HG03196 (cell line): ENCODE data around the gene PRAMEF11.
"Not testable (repeated sequence)": the region's sequence is repeated elsewhere in the genome, so short reads cannot be mapped to it uniquely, and the experiment has no call there.

Experiments
- ATAC-seq: cut with Tn5 transposase; IDR thresholded peaks from one replicate; pipeline ENCODE4 v1.9.1; 2021; ENCODE audit not compliant: unreplicated experiment

Gene PRAMEF11

DNA sequence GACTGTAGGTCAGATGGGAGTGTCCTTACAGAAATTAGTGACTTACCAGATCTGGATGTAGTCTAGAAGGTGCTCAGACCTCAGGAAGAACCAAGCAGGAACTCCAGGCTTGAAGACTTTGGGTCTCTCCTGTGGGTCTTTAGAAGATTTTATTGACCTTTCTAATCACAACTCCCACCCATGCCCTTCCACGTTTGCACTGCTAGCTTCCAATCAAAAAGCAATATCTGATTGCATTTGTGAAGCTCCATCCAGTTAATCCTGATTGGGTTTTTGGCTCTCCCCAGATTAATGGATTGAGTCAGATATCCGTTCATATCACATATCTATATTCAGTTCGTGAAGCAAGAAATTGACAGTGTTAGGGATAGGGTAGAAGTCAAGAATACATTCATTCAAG is at the start of gene PRAMEF11:
Gene PRAMEF11 (minus strand): TSS at position 101 of the 400 bp plus-strand sequence. CDS start 2,621 bp downstream, outside the sequence.
- not testable (repeated sequence) for ATAC-seq

DNA sequence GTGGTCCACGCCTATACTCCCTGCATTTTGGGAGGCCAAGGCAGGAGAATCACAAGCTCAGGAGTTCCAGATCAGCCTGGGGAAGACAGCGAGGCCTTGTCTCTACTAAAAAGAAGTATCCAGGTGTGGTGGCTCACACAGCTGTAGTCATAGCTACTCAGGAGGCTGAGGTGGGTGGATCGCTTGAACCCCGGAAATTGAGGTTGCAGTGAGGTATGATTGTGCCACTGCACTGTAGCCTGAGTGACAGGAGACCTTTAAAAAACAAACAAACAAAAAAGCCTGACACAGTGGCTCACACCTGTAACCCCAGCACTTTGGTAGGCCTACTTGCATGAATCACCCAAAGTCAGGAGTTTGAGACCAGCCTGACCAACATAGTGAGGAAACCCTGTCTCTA is 47.2 kb upstream of the PRAMEF11 start:
- not testable (repeated sequence) for ATAC-seq

GRCh38 chr1:12863131-12863880 is 32.1 kb upstream of the PRAMEF11 start:
- ATAC-seq: not testable (repeated sequence)

GRCh38 chr1:12856786-12857185 is 25.6 kb upstream of the PRAMEF11 start, which contains the start of gene PRAMEF2:
PRAMEF2 (plus strand) TSS chr1:12857086; CDS start chr1:12859010, 1,924 bp downstream.
- not testable (repeated sequence) for ATAC-seq

DNA sequence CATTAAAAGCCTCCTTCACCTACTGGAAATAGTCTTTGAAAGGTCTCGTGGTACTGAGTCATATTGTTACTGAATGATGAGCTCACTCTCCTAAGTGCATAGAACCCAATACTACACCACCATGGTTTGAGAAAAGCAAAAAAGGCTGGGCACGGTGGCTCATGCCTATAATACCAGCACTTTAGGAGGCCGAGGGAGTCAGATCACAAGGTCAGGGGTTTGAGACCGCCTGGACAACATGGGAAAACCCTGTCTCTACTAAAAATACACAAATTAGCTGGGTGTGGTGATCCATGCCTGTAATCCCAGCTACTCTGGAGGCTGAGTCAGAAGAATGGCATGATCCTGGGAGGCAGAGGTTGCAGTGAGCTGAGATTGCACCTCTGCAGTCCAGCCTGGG is 20.6 kb upstream of the PRAMEF11 start:
- ATAC-seq: no peak

- ATAC-seq: not testable (repeated sequence)
These were observed 17.4 kb upstream of the PRAMEF11 start, which contains the start of gene HNRNPCL1 for GRCh38 chr1:12848620-12849019. HNRNPCL1 (minus strand) TSS chr1:12848720; CDS start chr1:12848289, 431 bp downstream.

- ATAC-seq: not testable (repeated sequence)
These were observed 2.0 kb upstream of the PRAMEF11 start for GRCh38 chr1:12833251-12833650.

- ATAC-seq: not testable (repeated sequence)
These were observed 12.1 kb downstream of the PRAMEF11 start for GRCh38 chr1:12819061-12819460.

- no peak for ATAC-seq
These were observed 19.8 kb downstream of the PRAMEF11 start for GRCh38 chr1:12811409-12811784.

GRCh38 chr1:12810691-12811408 is 20.4 kb downstream of the PRAMEF11 start:
- no peak for ATAC-seq

- no peak for ATAC-seq
These were observed 21.3 kb downstream of the PRAMEF11 start for GRCh38 chr1:12809933-12810332.

DNA sequence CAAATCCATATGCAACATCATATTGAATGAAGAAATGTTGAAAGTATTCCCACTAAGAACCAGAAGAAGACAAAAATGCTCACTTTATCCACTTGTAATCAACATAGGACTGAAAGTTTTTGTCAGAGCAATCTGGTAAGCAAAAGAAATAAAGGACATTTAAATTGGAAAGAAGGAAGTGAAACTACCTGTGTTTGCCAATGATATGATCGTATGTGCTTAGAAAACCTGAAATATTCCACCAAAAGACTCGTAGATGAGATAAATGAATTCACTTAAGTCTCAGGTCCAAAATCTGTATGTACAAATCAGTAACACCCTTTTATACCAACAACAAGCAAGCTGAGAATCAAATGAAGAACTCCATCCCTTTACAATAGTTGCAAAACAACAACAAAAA is 31.5 kb downstream of the PRAMEF11 start:
- no peak for ATAC-seq

DNA sequence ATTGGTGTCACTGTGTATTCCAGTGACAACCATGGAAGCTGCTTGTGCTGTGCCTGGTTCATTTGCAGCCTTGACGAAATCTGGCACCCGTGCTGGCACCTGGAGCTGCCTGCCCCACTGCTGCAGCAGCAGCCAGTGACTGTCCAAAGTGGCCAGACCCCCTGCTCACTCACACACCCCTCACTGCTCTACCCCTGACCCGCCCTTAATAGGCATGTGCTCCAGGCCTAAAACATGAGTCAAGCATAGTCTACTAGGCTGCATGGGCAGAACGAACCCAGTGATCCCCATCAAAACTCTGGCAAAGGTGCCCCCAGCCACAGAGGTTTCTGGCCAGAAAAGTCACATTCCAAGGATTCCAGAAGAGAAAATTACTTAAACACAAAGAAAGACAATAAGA is 32.3 kb downstream of the PRAMEF11 start:
- ATAC-seq: no peak

DNA sequence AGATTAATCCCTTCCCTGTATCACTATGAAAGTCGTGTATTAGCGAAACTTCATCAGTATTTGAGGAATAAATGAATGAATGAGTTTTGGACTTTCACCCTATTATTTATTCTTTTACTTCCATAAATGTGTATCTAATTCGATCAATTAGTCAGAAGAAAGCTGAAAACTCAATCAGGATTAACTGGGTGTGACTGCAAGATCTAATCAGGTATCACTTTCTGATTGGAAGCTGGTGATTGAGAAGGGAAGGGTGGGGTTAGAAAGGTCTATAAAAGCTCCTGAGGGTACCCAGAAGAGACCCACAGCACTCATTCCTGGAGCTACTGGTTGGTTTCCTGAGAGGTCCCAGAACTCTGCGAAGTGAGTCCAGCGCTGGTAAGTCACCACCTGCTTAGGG is 40.1 kb downstream of the PRAMEF11 start, which contains the start of gene PRAMEF1:
Gene PRAMEF1 (plus strand): TSS at position 301 of the 400 bp plus-strand sequence. CDS start 1,831 bp downstream, outside the sequence.
- not testable (repeated sequence) for ATAC-seq

GRCh38 chr1:12784729-12785128 is 46.5 kb downstream of the PRAMEF11 start:
- ATAC-seq: not testable (repeated sequence)

GRCh38 chr1:12783783-12784182 is 47.4 kb downstream of the PRAMEF11 start:
- ATAC-seq: not testable (repeated sequence)

DNA sequence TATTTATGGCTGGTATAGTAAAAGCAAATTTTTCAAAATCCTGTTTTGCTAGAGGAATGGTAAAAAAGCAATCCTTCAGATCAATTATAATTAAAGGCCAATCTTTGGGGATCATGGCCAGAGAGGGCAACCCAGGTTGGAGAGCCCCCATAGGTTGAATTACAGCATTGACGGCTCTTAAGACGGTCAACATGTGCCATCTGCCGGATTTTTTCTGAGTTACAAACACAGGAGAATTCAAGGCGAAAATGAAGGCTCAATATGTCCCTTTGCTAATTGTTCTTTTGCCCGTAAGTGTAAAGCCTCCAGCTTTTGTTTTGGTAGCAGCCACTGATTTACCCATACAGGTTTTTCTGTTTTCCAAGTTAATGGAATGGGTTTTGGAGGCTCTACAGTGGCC is 49.7 kb downstream of the PRAMEF11 start:
- not testable (repeated sequence) for ATAC-seq

DNA sequence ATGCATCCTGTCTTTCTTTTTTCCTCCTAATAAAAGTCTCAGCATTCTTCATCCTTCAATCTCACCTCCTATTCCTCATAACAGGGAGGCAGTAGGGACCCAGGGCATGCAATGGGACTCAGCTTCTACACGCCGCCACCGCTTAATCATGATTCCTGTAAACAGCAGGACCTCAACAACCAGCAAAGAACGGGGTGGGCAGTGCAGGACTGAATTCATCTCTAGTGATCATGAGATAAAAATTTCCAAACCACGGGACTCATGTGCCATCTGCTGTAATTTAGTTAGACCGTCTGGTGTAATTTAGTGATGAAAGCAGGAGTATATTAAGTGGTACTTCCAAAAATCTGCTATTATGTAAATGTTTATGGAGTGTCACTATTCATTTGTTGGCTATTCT is 52.3 kb downstream of the PRAMEF11 start:
- no peak for ATAC-seq

DNA sequence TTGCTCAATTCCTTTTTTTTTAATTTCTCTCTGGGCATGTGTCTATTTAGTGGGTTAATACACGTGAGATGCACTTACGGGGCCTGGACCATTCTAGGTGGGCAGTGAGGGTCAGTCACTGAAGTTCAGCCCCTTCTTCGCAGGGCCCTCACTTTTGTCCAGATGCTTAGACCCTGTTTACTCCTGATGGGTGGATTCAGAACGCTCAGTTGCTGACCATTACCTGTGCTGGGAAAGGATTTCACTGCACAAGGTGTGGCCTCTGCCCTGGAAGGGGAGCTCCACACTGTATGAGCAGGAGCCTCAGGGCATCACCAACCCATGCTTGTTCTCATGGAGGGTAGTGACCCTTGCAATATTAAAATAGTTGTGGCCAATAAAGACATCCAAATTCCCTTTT is 53.1 kb downstream of the PRAMEF11 start:
- no peak for ATAC-seq

GRCh38 chr1:12776801-12777557 is 54.2 kb downstream of the PRAMEF11 start:
- ATAC-seq: no peak

DNA sequence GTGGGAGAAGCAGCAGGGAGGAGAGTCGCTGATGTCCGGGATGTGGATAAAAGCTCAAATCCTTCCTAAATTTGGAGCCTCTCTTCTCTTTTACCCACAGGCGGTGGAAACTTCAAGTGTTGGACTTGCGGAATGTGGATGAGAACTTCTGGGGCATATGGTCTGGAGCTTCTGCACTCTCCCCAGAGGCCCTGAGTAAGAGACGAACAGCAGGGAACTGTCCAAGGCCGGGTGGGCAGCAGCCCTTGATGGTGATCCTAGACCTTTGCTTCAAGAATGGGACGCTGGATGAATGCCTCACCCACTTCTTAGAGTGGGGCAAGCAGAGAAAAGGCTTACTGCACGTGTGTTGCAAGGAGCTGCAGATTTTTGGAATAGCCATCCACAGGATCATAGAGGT is 55.8 kb downstream of the PRAMEF11 start:
- no peak for ATAC-seq
